Sigmoid colon (tissue), 7 donors: ENCODE data around the gene CREB3L2. TPM values are rescaled to one million over a fixed set of nuclear protein-coding genes. Genes with fewer than 3 reads are reported as not detected.
A peak's percentile ranks its signal among the peaks of the same experiment; 100 is the strongest.

Experiments
- DNase-seq: peaks from one replicate; pipeline ENCODE4 v3.0.0-alpha.2; 2019
- H3K27ac ChIP-seq, 4 donors: fragments of 200-600 bp; sonication (generic); one replicate each; pipeline ENCODE4 v1.5.1; 2016 to 2019; ENCODE audit warnings: mild to moderate bottlenecking in 1 of 4
- H3K27me3 ChIP-seq, 3 donors: fragments of 200-600 bp; sonication (generic); one replicate each; pipeline ENCODE4 v1.5.1; 2019; ENCODE audit warnings: mild to moderate bottlenecking in 1 of 3
- H3K36me3 ChIP-seq, 4 donors: fragments of 200-600 bp; sonication (generic); one replicate each; pipeline ENCODE4 v1.5.1; 2016 to 2019
- H3K4me1 ChIP-seq, 4 donors: fragments of 200-600 bp; sonication (generic); one replicate each; pipeline ENCODE4 v1.5.1; 2017 to 2019
- H3K4me3 ChIP-seq, 4 donors: fragments of 200-600 bp; sonication (generic); one replicate each; pipeline ENCODE4 v1.5.1; 2017 to 2019; ENCODE audit warnings: mild to moderate bottlenecking in 2 of 4, moderate library complexity in 1 of 4
- H3K9me3 ChIP-seq, 4 donors: fragments of 200-600 bp in 3 of 4; sonication (generic) in 3 of 4; one replicate each; pipeline versions ENCODE4 v1.5.1 to v1.6.1; 2013 to 2019
- EP300 ChIP-seq, 4 donors: sonication (generic); formaldehyde crosslinking; IDR thresholded peaks; one replicate each; pipeline ENCODE4 v1.6.1; 2017; ENCODE audit warnings: antibody characterized with exemption in 4 of 4
- POLR2A ChIP-seq, 2 donors: fragments of 450-650 bp; IDR thresholded peaks; one replicate each; pipeline ENCODE4 v1.6.1; 2016; ENCODE audit warnings: antibody characterized with exemption in 2 of 2, mild to moderate bottlenecking in 2 of 2, moderate library complexity in 2 of 2
- POLR2AphosphoS5 ChIP-seq, 4 donors: sonication (generic); formaldehyde crosslinking; IDR thresholded peaks; one replicate each; pipeline ENCODE4 v1.6.1; 2017; ENCODE audit warnings: antibody characterized with exemption in 4 of 4
- WGBS, 2 donors: extraction: QIAGEN DNeasy Blood & Tissue Kit; methylation state at CpG; one replicate each; pipeline ENCODE4 v1.1.7; 2013; 5-methylcytosine and 5-hydroxymethylcytosine counted together
- intact Hi-C: fragments of 100-400 bp; cut with DNase I; formaldehyde crosslinking; loops from one replicate; pipeline ENCODE4 v1.15.1; 2023
- polyA plus RNA-seq, 3 donors: library from polyadenylated mRNA; stranded (reverse); fragments of 200-250 nt; gene quantifications; one replicate each; pipeline ENCODE4 v1.2.3, GENCODE V29; 2013
- total RNA-seq, 4 donors: library from RNA; depleted of rRNA; stranded (reverse); fragments of >200 nt; gene quantifications; one replicate each; pipeline ENCODE4 v1.1.0, GENCODE V29; 2016
- TF ChIP-seq, protein P1 (sequence below), 4 experiments: fragments of 450-650 bp in 3 of 4; fragments of 200-600 bp in 1 of 4; IDR thresholded peaks; one replicate each; pipeline ENCODE4 v1.5.1; 2016 to 2019; ENCODE audit warnings: antibody characterized with exemption in 4 of 4, mild to moderate bottlenecking in 3 of 4, moderate library complexity in 2 of 4
- donor health status: healthy with polysubstance abuse.
- donor health status: Bipolar disorder and iron deficiency.
- donor health status: healthy.

The CREB3L2 gene
- total and polyA plus RNA-seq, 7 donors: 3.0 to 41.3 (median 26.0) TPM

DNA sequence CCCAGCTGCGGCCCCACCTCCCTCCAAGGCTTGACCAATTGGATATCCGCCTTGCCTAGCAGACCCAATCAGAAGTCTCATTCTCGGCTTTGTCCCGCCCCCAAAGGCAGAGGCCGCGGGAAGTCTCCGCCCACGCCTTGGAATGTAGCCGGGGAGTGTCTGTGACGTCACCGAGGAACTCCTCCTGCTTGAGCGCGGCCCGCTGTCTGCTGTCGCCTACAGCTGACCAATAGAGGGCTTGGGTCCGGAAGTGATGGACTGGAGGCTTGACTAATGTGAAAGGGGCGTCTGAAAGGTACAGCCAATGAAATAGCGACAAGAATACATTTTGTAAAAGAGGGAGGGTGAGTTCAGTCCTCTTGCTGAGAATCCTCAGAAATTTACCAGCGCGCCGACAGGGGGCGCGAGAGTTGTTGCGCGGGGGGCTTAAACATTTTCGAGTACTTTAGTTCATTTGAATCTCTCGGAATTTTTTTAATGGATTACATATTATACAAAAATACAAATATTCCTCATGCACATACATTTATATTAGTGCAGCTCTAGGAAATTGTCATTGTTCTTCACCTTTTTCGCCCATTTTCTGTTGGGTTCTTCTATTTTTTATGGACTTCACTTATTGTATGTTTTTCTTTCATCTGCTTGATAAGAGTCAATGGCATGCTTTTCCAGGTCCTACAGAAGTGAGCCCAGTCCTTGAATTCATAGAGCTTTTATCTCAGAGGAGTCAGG, 376 bp upstream of the CREB3L2 start:
- Histone ChIP-seq H3K9me3 (no peaks in the 10 kb centered on the region), H3K4me1 (peaks cover 0 to 34% (median 31%) of the 10 kb centered on the region in 4 donors), H3K27ac (peak overlapping the region; percentile 85 to 99 (median 96)), H3K4me3 (peak overlapping the region; percentile 78 to 96 (median 88)), H3K27me3 (no peaks in the 10 kb centered on the region), H3K36me3 (no peaks in the 10 kb centered on the region)
- TF ChIP-seq POLR2AphosphoS5 (IDR thresholded peaks at IDR 0.05): no peak
- TF ChIP-seq, protein P1, sequence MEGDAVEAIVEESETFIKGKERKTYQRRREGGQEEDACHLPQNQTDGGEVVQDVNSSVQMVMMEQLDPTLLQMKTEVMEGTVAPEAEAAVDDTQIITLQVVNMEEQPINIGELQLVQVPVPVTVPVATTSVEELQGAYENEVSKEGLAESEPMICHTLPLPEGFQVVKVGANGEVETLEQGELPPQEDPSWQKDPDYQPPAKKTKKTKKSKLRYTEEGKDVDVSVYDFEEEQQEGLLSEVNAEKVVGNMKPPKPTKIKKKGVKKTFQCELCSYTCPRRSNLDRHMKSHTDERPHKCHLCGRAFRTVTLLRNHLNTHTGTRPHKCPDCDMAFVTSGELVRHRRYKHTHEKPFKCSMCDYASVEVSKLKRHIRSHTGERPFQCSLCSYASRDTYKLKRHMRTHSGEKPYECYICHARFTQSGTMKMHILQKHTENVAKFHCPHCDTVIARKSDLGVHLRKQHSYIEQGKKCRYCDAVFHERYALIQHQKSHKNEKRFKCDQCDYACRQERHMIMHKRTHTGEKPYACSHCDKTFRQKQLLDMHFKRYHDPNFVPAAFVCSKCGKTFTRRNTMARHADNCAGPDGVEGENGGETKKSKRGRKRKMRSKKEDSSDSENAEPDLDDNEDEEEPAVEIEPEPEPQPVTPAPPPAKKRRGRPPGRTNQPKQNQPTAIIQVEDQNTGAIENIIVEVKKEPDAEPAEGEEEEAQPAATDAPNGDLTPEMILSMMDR (IDR thresholded peaks at IDR 0.05): peak in 3 of 4 experiments; percentile 75 to 85 (median 83)
- intact Hi-C loops: no loop called here
- DNase-seq: peak; percentile 100
- 3% methylated on average over 28 of the region's 28 CpGs for WGBS, 2 donors

DNA sequence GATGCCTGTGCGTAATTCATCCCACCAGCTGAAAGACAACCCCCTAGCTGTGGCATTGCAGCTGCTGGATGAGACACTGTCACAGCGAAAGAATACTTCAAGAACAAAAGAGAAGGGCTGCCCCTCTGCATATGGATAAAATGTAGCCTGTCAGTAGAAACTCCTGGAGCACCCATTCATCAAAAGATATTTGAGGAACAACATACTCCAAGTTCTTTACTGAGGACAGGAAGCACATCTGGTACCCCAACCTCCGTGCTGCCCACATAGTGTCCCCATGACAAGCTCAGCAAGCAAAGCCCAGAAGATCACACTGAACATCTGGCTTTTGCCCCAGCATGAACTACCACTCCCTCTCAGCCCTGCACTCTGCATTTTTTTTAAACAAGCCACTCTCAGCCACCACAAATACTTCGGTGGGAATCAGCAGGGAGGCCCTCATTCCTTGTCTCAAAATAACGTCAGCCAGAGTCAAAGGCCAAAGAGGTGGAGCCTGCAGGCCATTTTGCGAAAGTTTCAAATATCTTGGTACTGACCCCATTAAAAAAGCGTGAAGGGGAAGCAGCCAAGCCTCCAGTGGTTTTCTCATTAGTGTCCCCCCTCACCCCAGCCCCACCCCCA, 1.7 kb downstream of the CREB3L2 start:
- Histone ChIP-seq H3K27ac (peak overlapping the region; percentile 85 to 99 (median 96)), H3K36me3 (no peaks in the 10 kb centered on the region), H3K4me3 (peak overlapping the region; percentile 78 to 96 (median 88)), H3K9me3 (no peaks in the 10 kb centered on the region), H3K27me3 (no peaks in the 10 kb centered on the region), H3K4me1 (peaks cover 0 to 54% (median 51%) of the 10 kb centered on the region in 4 donors)
- peak; percentile 83 for DNase-seq
- TF ChIP-seq EP300 (IDR thresholded peaks at IDR 0.05): no peak
- peak; percentile 20 to 72 (median 52) for TF ChIP-seq POLR2AphosphoS5 (IDR thresholded peaks at IDR 0.05)
- TF ChIP-seq POLR2A (IDR thresholded peaks at IDR 0.05): no peak
- TF ChIP-seq, protein P1 (IDR thresholded peaks at IDR 0.05): no peak
- whole genome bisulfite sequencing, 2 donors: 27 to 40% methylated on average over 7 of the region's 7 CpGs
- intact Hi-C loops: no loop called here

- TF ChIP-seq, protein P1 (IDR thresholded peaks at IDR 0.05): no peak
- TF ChIP-seq EP300 (IDR thresholded peaks at IDR 0.05): no peak
- TF ChIP-seq POLR2AphosphoS5 (IDR thresholded peaks at IDR 0.05): no peak
- TF ChIP-seq POLR2A (IDR thresholded peaks at IDR 0.05): no peak
- 61 to 70% methylated on average over 4 of the region's 4 CpGs for whole genome bisulfite sequencing, 2 donors
- no peaks in the 10 kb centered on the region for H3K9me3 ChIP-seq
- H3K27ac ChIP-seq: peak overlapping the region; percentile 85 to 99 (median 96)
- intact Hi-C loops: loop anchor here (10.0 kb wide), 1 partner anchor 1965 kb away; no protein-coding TSS in a partner anchor
- no peaks in the 10 kb centered on the region for H3K27me3 ChIP-seq
- no peaks in the 10 kb centered on the region for H3K36me3 ChIP-seq
- no peak for DNase-seq
- peak overlapping the region; percentile 78 to 96 (median 88) for H3K4me3 ChIP-seq
- H3K4me1 ChIP-seq: peaks cover 0 to 59% (median 56%) of the 10 kb centered on the region in 4 donors
These were observed 2.3 kb downstream of the CREB3L2 start for GRCh38 chr7:137999496-138000080.

GRCh38 chr7:137998250-137998649, 3.6 kb downstream of the CREB3L2 start:
- peaks cover 0 to 73% (median 69%) of the 10 kb centered on the region in 4 donors for H3K4me1 ChIP-seq
- no peak for TF ChIP-seq POLR2AphosphoS5 (IDR thresholded peaks at IDR 0.05)
- TF ChIP-seq, protein P1 (IDR thresholded peaks at IDR 0.05): no peak
- TF ChIP-seq POLR2A (IDR thresholded peaks at IDR 0.05): no peak
- TF ChIP-seq EP300 (IDR thresholded peaks at IDR 0.05): no peak
- no peaks in the 10 kb centered on the region for H3K36me3 ChIP-seq
- WGBS, 2 donors: 0% methylated on average over 1 of the region's 1 CpG
- DNase-seq: no peak
- intact Hi-C loops: loop anchor here (10.0 kb wide), 1 partner anchor 1963 kb away; no protein-coding TSS in a partner anchor
- peak overlapping the region in 2 of 4 donors; percentile 78 to 94 for H3K4me3 ChIP-seq
- peak overlapping the region; percentile 85 to 99 (median 96) for H3K27ac ChIP-seq
- H3K9me3 ChIP-seq: no peaks in the 10 kb centered on the region
- no peaks in the 10 kb centered on the region for H3K27me3 ChIP-seq
